NB4 (cell line): ENCODE measurements around the gene PIGM.

Experiments
- POLR2A ChIP-seq: IDR thresholded peaks from 2 replicates; pipeline ENCODE4 v1.6.1; 2011; ENCODE audit warnings: mild to moderate bottlenecking; ENCODE audit not compliant: insufficient read length; ENCODE audit errors: extremely low read depth
- TF ChIP-seq, protein P1 (sequence below): IDR thresholded peaks from one replicate; pipeline ENCODE4 v1.5.1; 2012; ENCODE audit warnings: low read depth, low read length
- TF ChIP-seq, protein P2 (sequence below): IDR thresholded peaks from 2 replicates; pipeline ENCODE4 v1.6.1; 2011; ENCODE audit warnings: low read depth, low read length

DNA sequence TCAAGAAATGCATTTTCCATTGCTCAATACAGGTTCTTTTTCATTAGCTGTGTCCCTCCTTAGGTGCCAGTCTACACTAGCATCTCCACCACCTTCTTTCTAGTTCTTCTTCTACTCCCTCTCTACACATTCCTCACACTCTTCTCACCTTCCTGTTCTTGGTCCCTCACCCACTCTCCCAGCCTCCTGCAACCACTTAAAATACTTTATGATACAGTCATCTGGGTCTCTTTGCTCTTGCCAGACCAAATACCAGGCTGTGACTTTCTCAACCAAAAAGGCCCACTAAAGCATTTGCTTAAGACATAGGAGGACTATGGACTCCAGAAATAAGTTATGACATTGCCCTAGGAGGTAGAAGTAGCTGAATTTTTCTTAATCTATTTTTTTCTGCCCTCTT is 35.1 kb downstream of the PIGM start:
- no peak for TF ChIP-seq POLR2A
- TF ChIP-seq, protein P1, sequence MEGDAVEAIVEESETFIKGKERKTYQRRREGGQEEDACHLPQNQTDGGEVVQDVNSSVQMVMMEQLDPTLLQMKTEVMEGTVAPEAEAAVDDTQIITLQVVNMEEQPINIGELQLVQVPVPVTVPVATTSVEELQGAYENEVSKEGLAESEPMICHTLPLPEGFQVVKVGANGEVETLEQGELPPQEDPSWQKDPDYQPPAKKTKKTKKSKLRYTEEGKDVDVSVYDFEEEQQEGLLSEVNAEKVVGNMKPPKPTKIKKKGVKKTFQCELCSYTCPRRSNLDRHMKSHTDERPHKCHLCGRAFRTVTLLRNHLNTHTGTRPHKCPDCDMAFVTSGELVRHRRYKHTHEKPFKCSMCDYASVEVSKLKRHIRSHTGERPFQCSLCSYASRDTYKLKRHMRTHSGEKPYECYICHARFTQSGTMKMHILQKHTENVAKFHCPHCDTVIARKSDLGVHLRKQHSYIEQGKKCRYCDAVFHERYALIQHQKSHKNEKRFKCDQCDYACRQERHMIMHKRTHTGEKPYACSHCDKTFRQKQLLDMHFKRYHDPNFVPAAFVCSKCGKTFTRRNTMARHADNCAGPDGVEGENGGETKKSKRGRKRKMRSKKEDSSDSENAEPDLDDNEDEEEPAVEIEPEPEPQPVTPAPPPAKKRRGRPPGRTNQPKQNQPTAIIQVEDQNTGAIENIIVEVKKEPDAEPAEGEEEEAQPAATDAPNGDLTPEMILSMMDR, result no peak
- TF ChIP-seq, protein P2, sequence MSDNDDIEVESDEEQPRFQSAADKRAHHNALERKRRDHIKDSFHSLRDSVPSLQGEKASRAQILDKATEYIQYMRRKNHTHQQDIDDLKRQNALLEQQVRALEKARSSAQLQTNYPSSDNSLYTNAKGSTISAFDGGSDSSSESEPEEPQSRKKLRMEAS, result no peak
